ENCODE measurements around the gene STXBP5.

The STXBP5 gene

DNA sequence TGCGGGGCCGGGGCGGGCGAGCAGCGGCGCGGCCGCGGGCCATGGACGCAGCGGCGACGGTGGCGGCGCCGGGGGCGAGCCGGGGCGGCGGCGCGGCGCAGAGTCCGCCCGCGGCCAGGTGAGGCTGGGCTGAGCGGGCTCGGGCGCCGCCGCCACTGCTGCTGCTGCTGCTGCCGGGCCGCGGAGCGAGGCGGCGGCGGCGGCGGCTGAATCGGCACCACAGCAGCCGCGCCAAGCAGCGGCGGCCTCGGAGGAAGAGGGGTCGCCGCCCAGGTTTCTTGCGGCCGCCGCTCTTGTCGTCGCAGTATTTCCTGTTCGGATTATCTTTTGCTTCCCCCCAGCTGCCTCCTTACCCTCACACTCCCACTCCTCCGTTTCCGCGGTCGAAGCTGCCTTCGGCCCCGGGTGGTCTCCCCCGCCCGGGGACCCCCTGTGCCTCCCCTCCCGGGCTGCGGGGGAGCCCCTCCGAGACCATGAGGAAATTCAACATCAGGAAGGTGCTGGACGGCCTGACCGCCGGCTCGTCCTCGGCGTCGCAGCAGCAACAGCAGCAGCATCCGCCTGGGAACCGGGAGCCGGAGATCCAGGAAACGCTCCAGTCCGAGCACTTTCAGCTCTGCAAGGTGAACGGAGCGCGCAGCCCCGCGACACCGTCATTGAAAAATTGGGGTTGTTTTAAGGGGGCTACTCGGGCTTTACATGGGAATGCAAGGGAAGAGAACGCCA, at the start of gene STXBP5:
TSS of gene STXBP5 (plus strand) at position 358 of the 726 bp plus-strand sequence. CDS start at position 474, 116 bp downstream.
- Mint-ChIP-seq H3K9me3 (no peaks in the 10 kb centered on the region), H3K36me3 (ENCODE audit: low read depth) (no peaks in the 10 kb centered on the region), H3K27me3 (ENCODE audit: low read depth) (peaks cover 5% of the 10 kb centered on the region), H3K4me1 (peaks cover 18% of the 10 kb centered on the region), H3K4me3 (peak within 1 kb of the TSS; percentile 93 to 97 (median 94)), H3K27ac (peak within 1 kb of the TSS; percentile 95 to 96 (median 96))
- TF ChIP-seq, protein P1, sequence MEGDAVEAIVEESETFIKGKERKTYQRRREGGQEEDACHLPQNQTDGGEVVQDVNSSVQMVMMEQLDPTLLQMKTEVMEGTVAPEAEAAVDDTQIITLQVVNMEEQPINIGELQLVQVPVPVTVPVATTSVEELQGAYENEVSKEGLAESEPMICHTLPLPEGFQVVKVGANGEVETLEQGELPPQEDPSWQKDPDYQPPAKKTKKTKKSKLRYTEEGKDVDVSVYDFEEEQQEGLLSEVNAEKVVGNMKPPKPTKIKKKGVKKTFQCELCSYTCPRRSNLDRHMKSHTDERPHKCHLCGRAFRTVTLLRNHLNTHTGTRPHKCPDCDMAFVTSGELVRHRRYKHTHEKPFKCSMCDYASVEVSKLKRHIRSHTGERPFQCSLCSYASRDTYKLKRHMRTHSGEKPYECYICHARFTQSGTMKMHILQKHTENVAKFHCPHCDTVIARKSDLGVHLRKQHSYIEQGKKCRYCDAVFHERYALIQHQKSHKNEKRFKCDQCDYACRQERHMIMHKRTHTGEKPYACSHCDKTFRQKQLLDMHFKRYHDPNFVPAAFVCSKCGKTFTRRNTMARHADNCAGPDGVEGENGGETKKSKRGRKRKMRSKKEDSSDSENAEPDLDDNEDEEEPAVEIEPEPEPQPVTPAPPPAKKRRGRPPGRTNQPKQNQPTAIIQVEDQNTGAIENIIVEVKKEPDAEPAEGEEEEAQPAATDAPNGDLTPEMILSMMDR (IDR thresholded peaks at IDR 0.05; ENCODE audit: unreplicated experiment in 3 of 3), result no peak

DNA sequence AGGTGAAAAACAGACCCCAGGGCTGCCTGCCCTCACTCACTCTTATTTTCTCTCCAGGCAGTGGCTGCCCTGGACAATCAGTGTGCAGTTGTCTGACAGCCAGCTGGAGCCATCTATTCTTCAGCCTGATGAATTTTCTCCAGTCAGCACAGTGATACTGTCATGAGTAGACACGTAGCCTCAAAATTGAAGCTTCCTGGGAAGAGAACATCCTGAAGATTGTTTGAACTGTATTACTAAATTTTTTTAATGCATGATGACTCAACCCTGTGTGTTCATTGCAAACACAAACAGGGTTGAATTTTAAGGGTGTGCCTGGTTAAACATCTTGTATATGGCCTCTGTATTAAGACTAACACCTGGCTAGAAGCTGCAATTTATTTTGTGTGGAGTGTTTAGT, 49.8 kb upstream of the STXBP5 start:
- TF ChIP-seq, protein P1 (IDR thresholded peaks at IDR 0.05; ENCODE audit: unreplicated experiment in 3 of 3), result no peak
- H3K27ac Mint-ChIP-seq, result no peak overlapping the region
- H3K36me3 Mint-ChIP-seq (ENCODE audit: low read depth), result no peaks in the 10 kb centered on the region
- no peaks in the 10 kb centered on the region for H3K27me3 Mint-ChIP-seq (ENCODE audit: low read depth)
- H3K9me3 Mint-ChIP-seq, result no peaks in the 10 kb centered on the region
- H3K4me3 Mint-ChIP-seq, result no peak overlapping the region
- no peaks in the 10 kb centered on the region for H3K4me1 Mint-ChIP-seq

DNA sequence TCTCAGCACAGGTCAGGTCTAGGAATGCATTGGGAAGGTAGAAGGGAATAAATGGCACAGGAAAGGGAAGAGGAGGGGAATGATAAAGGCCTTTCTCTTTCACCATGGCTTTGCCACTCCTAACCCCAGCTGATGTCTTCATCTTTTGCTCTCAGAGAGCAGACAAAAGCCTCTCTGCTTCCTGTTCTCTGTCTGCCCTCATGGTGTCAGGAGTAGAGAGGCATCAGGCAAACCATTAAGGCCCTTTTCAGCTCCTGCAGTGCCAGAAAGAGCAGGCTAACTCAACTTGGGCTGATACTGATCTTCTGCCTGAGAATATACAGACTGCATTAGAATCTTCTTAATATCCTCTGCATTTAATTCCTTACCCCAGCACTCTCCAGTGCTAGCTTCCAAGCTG, 48.0 kb upstream of the STXBP5 start:
- H3K27ac Mint-ChIP-seq, result no peak overlapping the region
- no peaks in the 10 kb centered on the region for H3K4me1 Mint-ChIP-seq
- H3K4me3 Mint-ChIP-seq, result no peak overlapping the region
- no peaks in the 10 kb centered on the region for H3K27me3 Mint-ChIP-seq (ENCODE audit: low read depth)
- TF ChIP-seq, protein P1 (IDR thresholded peaks at IDR 0.05; ENCODE audit: unreplicated experiment in 3 of 3), result no peak
- H3K9me3 Mint-ChIP-seq, result no peaks in the 10 kb centered on the region
- H3K36me3 Mint-ChIP-seq (ENCODE audit: low read depth), result no peaks in the 10 kb centered on the region

DNA sequence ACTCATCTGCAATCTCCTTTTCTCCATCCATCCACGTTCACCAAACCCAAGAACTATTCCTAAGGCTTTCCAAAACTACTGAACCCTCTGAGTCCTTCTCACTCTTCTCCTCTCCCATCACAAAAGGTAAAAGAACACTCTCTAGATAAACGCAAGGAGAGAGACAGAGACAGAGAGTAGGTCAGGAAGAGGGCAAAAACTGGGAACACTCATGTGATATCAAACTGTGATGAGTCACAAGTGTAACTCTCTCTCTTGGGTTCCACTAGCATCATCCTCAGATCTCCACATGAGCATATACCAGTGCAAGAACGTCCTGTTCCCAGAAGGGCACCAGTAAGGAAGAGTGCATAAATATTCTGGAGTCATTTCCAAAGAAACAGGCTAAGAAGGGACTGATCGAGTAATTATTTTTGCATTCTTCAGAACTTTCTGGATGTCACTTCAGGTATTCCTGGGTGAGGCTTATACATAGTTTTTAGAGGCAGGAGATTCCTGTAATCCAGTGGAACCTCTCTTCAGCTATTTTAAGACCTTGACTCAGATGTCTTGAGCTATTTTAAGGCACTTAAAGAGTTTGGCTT, 47.3 kb upstream of the STXBP5 start:
- no peaks in the 10 kb centered on the region for H3K4me1 Mint-ChIP-seq
- H3K9me3 Mint-ChIP-seq, result no peaks in the 10 kb centered on the region
- no peaks in the 10 kb centered on the region for H3K27me3 Mint-ChIP-seq (ENCODE audit: low read depth)
- no peaks in the 10 kb centered on the region for H3K36me3 Mint-ChIP-seq (ENCODE audit: low read depth)
- TF ChIP-seq, protein P1 (IDR thresholded peaks at IDR 0.05; ENCODE audit: unreplicated experiment in 3 of 3), result no peak
- no peak overlapping the region for H3K27ac Mint-ChIP-seq
- H3K4me3 Mint-ChIP-seq, result no peak overlapping the region

DNA sequence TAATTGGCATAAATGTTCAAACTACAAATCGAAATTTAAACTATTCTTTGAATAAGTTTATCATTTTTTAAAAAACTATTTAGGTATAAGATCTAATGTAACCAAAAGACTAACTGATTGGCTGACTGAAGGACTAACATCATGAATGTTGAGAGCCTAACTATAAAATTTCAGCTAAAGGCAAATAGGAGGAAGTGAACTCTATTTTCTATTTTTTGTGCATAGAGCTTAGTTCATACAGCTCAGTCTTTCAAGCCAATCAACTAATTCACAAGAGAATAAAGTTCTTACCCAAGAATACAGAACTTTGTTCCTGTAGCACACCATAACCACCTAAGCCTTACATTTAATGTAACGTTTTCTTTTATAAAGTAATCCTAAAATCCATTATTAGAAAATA, 46.3 kb upstream of the STXBP5 start:
- Mint-ChIP-seq H3K27ac (no peak overlapping the region), H3K27me3 (ENCODE audit: low read depth) (no peaks in the 10 kb centered on the region), H3K4me3 (no peak overlapping the region), H3K36me3 (ENCODE audit: low read depth) (no peaks in the 10 kb centered on the region), H3K4me1 (no peaks in the 10 kb centered on the region), H3K9me3 (no peaks in the 10 kb centered on the region)
- TF ChIP-seq, protein P1 (IDR thresholded peaks at IDR 0.05; ENCODE audit: unreplicated experiment in 3 of 3), result no peak

DNA sequence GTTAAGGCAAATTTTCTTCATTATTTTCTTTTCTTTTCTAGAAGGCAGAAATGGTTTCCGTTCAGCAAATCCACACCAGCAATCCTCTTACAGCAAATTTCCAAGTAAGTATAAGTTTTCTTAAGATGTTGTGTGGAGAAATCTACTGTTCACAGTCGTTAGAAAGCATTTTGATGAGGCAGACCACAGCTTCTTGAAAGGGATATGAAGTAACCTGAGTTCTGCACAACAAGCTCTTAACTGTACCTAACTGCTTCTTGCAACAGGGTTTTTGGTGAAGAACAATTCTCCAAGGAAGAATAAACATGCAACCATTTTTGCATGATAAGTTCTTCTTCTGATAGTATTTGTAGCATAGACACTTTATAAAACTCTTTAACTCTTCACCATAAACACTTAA, 45.3 kb upstream of the STXBP5 start:
- Mint-ChIP-seq H3K4me3 (no peak overlapping the region), H3K36me3 (ENCODE audit: low read depth) (no peaks in the 10 kb centered on the region), H3K27ac (no peak overlapping the region), H3K27me3 (ENCODE audit: low read depth) (no peaks in the 10 kb centered on the region), H3K4me1 (no peaks in the 10 kb centered on the region), H3K9me3 (no peaks in the 10 kb centered on the region)
- TF ChIP-seq, protein P1 (IDR thresholded peaks at IDR 0.05; ENCODE audit: unreplicated experiment in 3 of 3), result no peak

Measured in nephron (organoid).